HG03378 (cell line): ENCODE results near the gene TCF3.

Experiments used
- ATAC-seq: cut with Tn5 transposase; IDR thresholded peaks from one replicate; pipeline ENCODE4 v1.9.1; 2021; ENCODE audit warnings: mild to moderate bottlenecking, moderate library complexity; ENCODE audit not compliant: unreplicated experiment

Gene TCF3

DNA sequence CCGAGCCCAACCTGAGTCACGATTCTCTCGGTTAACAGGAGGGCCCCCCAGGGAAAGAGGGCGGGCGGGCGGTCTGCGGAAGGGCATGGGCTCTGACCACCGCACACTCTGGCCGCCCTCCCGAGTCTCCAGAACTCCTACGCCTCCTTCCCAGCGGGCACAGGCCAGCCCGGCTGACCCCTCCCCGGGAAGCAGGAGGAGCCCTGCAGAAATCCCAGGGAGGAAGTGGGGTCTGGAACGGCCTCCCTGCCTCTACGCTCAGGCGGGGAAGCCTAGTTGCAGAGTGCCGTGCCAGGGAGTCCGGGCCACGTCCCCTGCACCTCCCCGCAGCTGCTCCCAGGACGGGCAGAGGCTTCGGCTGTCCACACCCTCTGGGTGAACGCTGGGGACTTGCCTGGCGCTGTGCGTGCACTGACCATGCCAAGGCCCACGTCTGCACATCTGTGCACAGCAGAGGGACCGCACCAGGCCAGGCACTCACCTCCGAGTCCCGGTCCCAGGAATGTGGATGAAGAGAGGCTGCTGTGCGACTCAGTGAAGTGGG lies 20.8 kb downstream of the TCF3 start:
- no peak for ATAC-seq

- ATAC-seq: no peak
Measured at GRCh38 chr19:1630811-1631210, 21.6 kb downstream of the TCF3 start.

DNA sequence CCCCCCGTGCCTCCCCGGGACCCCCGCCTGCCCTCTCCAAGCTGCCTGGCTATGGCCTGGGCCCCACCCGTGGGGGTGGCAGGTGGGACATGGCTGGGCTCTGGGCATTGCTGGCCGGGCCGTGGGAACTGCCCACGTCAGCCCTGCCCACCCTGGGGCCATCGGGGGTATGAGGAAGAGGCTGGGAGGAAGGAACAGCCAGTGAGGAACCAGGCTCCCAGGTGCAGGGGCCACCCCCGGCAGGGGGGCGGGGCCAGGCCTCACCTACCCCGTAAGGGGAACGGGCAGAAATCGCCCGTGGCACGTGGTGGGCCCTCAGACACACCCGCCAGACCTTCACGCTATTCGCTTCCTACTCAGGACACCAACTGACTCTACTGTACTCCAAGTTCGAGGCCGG lies 22.4 kb downstream of the TCF3 start:
- no peak for ATAC-seq

GRCh38 chr19:1629256-1629808 lies 23.1 kb downstream of the TCF3 start:
- ATAC-seq: no peak

- ATAC-seq: no peak
Measured at GRCh38 chr19:1627194-1627593, 25.2 kb downstream of the TCF3 start.

DNA sequence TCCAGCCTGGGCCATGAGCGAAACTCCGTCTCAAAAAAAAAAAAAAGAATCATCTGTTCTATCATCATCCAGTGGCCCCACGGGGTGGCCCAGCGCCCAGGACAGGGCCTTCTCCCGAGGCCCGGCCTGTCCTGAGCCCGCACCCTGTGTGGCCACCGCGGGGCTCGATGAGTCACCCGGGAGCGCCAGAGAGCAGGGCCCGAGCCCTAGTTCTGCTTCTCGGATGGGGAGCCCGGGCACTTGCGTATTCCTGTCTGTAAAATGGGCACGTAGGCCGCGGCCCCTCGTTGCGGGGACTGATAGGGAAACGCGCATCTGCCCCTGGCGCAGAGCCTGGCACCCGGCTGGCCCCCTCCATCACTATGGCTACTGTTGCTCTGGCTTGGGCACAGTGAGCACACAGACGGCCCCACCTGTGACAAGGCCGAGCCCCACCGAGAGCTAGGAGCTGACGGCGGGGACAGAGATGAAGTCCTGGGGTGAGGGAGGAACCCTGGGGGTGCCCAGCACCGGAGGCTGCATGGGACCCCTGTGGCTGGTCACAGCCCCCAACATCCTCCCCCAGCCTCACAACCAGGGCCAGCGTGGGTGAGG lies 25.9 kb downstream of the TCF3 start:
- no peak for ATAC-seq

DNA sequence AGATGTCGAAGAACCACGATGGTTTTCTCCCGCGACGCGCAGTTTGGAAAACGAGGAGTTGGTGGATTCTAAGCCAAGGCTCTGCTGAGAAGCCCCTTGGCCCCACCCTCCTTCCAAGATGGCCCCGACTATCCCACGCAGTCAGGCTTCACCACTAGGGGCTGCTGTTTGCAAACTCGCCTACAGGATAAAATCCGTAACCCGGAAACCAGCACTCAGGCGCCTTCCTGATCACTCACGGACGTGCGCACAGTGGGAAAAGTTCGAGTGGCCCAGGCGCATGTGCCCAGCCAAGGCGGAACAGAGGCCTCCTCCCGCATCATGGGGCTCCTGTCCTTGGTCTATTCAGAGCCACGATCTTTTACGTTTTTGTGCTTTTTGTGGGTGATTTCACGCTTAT lies 28.0 kb downstream of the TCF3 start:
- ATAC-seq: no peak

DNA sequence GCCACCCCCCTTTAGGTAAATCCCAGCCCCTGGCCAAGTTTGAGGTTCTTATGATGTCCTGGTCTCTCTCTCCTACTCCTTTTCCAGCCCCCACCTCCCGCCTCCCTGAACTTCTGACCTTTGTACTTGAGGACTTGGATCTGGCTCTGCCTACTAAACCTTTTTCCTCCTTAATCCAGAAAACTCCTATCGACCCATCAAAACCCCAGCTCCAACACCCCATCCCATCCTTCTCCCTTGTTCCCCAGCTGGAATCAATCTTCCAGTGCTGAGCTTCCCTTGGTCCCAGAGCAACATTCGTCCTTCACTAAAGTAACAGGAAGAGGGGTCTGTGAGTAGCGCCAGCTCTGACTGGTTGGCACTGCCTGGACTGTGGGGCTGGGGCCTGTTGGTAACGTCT lies 29.9 kb downstream of the TCF3 start:
- no peak for ATAC-seq

- ATAC-seq: no peak
Measured at GRCh38 chr19:1622007-1622406, 30.4 kb downstream of the TCF3 start.

GRCh38 chr19:1621574-1621973 lies 30.8 kb downstream of the TCF3 start:
- no peak for ATAC-seq

- no peak for ATAC-seq
Measured at GRCh38 chr19:1621021-1621420, 31.4 kb downstream of the TCF3 start.

- no peak for ATAC-seq
Measured at GRCh38 chr19:1620502-1620901, 31.9 kb downstream of the TCF3 start.

- ATAC-seq: no peak
Measured at GRCh38 chr19:1619703-1620102, 32.7 kb downstream of the TCF3 start.

DNA sequence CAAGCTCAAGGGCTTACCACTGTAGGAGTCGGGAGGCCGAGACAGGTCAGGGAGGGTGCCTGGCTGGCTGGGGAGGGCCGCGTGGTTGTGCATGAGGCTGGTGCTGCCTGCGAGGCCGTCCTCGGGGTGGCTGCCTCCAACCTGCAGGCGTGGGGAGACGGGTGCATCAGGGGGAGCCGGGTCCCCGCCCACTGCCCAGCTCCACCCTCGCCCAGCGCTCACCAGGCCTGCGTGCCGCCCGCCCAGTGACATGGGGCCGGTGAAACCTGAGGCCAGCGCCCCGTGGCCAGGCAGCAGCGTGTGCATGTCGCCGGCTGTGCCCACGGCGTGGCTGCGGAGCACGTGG lies 33.3 kb downstream of the TCF3 start:
- ATAC-seq: no peak

GRCh38 chr19:1618157-1619093 lies 34.0 kb downstream of the TCF3 start:
- ATAC-seq: no peak

- ATAC-seq: no peak
Measured at GRCh38 chr19:1616875-1617274, 35.5 kb downstream of the TCF3 start.

DNA sequence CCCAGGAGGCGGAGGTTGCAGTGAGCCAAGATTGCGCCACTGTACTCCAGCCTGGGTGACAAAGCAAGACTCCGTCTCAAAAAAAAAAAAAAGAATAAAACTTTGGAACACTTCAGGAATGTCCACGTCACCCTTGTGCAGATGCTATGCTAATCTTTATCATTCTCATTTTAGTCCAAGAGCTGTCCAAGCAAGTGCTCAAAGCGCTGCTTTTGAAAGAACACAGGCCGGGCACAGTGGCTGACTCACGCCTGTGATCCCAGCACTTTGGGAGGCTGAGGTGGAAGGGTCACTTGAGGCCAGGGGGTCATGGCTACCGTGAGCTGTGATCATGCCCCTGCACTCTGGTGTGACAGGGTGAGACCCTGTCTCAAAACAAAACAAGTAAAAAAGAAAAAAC lies 36.0 kb downstream of the TCF3 start:
- no peak for ATAC-seq

DNA sequence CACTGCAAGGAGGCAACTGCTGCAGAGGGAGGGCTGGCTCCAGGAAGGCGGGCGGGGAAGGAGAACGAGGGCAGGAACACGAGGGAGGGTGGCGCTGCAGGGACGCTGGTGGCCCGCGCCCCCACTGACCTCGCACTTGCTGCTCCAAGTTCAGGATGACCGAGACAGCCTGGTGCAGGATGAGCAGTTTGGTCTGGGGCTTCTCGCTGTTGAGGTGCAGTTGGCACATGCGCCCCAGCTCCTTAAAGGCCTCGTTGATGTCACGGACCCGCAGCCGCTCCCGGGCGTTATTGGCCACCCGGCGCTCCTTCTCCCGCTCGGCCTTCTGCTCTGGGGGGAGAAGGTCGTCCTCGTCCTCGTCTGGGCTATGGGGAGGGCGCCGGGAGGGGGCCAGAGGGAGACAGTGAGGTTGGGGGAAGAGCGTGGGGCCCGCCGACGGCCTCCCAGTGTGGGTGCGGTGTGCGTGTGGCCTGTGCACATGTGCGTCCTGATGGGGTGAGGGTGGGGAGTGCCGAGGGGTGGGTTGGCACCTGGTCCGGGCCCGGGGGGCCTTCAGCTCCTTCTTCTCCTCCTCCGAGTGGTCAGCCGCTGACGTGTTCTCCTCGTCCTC lies 37.2 kb downstream of the TCF3 start:
- ATAC-seq: no peak

DNA sequence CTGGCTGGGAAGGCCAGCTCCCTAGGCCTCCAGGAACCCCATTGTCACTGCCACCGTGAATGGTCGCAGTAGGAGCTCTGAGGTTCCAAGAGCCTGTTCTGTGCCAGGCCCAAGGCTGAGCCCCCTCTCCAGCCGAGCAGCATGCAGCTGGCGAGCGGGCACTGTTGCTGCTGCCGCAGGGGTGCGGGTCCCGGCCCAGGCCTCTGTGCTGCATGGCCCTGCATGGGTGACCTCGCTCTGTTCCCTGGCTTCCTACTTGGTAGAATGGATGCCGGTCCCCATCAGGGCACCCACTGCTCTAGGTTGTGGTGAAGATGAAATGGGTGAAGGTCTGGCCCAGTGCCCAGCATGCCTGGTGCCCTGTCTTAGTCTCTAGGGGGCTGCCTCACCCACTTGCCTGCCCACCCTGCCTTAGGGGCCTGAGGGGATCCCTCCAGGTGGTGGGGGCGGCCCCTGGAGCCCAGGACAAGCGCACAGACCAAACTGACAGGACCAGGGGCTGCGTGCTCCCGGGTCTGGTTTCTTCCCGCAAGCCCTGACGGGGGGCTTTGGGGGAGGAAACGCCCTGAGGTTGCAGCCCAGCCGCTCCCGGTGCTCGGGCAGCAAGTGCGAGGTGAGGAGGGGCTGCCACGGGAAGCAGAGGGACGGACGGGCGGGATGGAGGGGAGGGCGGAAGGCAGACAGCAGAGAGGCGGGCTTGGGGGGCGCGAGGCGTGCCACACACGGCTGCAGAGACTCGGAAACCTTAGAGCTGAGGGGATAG lies 38.4 kb downstream of the TCF3 start:
- no peak for ATAC-seq

DNA sequence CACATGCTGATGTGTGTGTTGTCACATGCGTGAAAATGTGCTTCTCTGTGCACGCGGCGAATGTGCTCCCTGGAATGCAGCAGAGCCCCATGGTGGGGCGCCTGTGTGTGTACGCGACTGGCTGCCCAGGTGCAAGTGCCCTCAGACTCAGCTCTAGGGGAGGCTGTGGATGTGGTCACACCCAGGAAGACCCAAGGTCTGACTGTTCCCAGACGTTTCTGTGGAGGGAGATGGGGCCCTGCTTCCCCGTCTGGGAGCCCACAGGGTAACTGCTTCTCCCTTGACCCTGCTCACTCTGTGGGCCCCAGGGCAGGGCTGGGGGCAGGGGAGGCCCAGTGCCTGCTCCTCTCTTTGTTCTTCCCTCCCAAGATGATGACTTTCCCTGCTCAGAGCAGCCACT lies 39.3 kb downstream of the TCF3 start:
- no peak for ATAC-seq
